Inflammatory macrophage treated with lipopolysaccharide for 4 hours (primary cell): ENCODE data around the gene RBFOX1.

Experiments used
- DNase-seq: peaks from one replicate; pipeline ENCODE4 v3.0.0-alpha.2; 2020

The RBFOX1 gene

DNA sequence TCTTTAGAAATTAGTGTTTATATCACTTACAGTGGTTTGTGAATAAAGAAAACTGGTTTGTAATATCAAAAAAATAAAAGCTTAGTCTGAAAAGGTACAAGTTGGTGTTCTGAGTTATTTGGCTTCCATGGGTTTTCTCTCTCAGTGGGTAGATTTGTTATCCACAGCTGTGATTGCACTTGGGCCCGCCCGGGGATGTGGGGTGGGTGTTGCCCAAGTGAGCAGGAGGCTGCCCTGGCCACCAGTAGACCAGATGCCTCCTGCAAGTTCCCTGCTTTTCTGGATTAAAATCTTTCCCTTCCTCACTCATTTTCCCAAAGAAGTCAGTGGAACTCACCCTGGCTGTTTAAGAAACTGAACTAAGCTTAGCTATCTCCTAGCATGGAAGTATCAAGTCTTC is 380.6 kb downstream of the RBFOX1 start:
- DNase-seq: no peak

DNA sequence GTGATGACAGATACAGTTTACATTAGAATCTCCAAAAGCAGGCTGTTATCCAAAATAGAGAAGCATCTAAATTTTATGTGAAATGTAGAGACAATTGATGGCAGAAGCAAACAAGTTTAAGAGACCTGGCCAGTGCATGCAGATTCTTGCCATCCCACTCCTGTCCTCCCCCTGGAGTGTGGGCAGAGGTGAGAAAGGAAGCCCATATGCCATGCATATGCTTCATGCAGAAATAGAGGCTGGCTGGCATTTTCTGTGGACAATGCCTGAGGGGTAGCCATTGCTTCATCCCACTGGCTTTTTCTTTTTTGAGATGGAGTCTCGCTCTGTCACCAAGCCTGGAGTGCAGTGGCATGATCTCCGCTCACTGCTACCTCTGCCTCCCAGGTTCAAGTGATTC is 382.1 kb downstream of the RBFOX1 start:
- no peak for DNase-seq

DNA sequence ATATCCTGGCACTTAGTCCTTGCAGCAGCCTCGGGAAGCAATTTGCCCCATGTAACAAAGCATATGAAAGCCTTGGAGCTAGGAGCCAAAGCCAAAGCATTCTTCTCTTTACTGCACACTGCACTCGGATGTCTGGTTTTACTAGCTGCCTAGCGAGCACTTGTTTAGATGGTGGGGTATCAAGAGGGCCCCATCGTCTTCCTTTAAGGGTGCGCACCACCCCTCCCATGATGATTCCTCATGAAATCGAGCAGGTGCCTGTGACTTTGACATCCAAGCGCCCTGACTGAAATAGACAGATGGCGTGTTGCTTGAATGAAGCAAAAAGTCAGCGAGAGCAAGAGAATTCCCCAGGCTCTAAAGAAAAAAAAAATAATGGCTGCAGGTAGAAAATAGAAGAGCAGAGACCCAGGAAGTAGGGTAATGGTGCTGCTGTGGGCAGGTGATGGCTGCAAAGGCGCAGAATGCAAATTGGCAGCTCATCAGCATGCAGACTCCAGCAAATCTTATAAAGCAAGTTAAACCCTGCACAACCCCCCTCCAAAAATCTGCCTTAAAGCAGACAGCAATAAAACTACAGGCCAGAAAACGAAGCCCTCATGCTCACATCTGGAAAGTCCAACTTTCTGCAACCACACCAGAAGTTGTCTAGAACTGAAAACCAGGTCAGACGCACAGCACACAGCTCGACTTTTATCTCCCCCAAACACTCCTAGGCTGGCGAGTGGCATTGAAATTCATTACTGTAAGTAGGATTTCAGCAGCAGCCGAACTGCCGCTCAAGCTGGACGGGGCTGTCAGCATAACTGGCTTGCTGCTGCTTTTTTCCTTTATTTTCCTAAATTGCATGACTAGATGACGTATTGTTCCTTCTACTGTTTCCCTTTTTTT is 384.3 kb downstream of the RBFOX1 start:
- DNase-seq: no peak

DNA sequence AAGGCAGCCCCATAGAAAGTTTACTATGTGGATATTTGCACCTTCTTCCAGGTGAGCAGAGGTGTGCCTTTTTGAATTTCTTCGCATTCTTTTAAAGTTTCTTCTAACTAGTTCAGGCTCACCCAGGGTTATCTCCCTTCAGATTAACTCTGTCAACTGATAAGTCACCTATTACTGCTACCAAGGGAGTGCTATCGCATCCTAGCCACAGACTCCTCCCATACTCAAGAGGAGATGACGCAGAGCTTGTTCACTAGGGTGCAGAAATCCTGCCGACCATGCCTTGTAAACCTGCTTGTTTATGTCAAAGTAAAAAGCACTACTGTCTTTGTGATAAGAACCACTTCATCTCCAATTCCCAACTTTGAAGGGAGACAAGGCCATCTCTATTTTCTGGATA is 390.1 kb downstream of the RBFOX1 start:
- DNase-seq: no peak

DNA sequence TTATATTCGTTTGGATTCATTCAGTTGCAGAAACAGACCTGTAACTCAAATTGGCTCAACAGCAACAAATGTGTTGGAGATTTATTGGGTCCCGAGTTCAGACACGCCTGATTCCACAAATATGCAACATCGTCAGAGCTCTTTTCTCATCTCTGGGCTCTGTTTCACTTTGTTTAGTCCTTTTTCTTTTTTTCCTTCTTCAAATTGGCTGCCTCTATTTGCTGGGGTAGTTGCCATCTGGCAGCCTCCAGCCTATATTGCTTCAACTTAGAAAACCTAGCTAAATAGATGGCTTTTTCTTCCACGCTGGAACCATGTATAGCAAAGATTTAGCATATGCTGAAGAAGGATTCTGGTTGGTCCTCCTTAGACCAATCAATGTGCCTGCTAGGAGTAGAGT is 398.5 kb downstream of the RBFOX1 start:
- no peak for DNase-seq

DNA sequence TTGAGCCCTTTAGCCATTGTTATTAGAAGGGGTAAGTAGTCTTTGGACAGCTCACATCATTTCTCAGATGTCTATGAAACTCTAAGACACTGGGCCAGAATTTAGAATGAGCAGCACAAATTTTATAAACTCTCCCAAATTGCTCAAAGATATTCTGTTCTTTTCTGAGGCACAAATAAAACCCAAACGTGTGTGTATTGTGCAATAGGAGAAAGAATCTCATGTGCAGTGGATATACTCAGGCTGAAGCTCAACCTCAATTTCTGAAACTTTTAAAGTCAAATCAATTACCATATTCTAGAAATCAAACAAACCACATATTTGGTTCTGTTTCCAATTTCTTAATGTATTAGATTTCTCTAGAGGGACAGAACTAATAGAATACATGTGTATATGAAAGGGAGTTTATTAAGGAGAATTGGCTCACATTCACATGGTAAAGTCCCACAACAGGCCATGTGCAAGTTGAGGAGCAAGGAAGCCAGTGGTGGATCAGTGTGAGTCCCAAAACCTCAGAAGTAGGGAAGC is 403.6 kb downstream of the RBFOX1 start:
- DNase-seq: no peak

- no peak for DNase-seq
These were observed 410.0 kb downstream of the RBFOX1 start for GRCh38 chr16:7742626-7743025.

DNA sequence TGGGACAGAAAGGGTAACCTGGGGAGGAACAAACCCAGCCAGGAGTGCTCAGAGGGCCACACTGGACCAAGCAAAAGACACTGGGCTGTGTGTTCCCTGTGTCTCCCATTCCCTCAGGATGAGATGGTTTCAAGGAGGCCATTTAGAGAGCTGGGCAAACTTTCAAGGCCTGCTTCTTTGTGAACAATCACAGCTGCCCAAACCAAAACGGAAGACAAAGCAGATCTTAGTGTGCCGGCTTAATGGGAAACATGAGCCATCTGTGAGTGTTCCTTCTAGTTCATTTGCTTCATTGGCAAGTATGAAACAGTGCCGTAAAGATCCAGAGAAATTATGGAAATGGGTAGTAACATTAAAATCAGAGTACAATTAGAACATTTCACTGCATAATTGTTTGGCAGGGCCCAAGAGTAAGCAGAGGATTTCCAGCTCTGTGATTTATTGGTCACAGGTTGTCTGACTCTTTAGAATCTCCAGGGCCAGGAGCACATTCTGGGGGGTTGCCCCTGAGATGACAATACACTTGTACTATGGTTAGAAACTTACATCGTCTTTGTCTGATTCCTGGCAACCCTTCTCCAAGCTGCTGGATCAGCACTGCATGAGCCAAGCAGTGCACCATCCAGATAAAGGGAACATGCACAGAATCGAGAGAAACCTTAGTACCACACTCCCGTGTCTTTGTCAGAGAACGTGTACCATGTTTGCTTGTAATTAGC is 412.1 kb downstream of the RBFOX1 start:
- DNase-seq: no peak

- no peak for DNase-seq
These were observed 412.6 kb downstream of the RBFOX1 start for GRCh38 chr16:7745276-7745675.

DNA sequence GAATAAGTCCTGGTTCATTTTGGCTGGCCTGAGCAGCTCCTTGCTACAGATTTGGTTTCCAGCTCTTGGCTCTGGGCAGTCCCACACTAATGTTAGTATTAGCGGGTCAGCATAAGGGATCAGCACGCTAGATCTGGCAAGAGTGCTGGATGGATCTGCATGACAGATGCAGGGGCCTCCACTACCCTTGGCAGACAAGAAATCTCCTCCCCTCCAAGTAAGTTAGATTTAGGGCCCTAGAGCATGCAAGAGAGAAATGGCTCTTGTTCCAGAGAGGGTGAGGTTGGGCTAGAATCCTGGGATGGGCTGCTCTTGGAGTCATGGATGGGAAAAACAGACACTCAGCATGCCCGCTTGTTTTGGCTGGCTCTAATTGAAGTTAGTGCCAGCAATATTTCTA is 414.3 kb downstream of the RBFOX1 start:
- DNase-seq: no peak

- no peak for DNase-seq
These were observed 415.9 kb downstream of the RBFOX1 start for GRCh38 chr16:7748522-7748921.

- DNase-seq: no peak
These were observed 422.8 kb downstream of the RBFOX1 start for GRCh38 chr16:7755347-7755882.
